HCT116 (cell line): ENCODE data around the gene BICDL2. TPM values are rescaled to one million over a fixed set of nuclear protein-coding genes. Genes with fewer than 3 reads are reported as not detected.
A peak's percentile ranks its signal among the peaks of the same experiment; 100 is the strongest.

Experiments used
- ATAC-seq: fragments of 200-7000 bp; cut with Tn5 transposase; 2 replicates; pipeline ENCODE4 v1.9.1; 2020; ENCODE audit warnings: mild to moderate bottlenecking, moderate library complexity
- BruUV-seq: library from RNA; stranded (reverse); fragments of 400-500 nt; replicated peaks from 2 replicates; lab custom pipeline; 2021; lab: Mats Ljungman, UMichigan
- CTCF ChIA-PET: fragments of 300-600 bp; sonication (Branson Sonifier 250); formaldehyde crosslinking; loops from one replicate; lab custom pipeline; 2021; ENCODE audit warnings: antibody characterized with exemption; lab: Charles Lee
- POLR2A ChIA-PET: fragments of 300-600, 350-600 bp; sonication (Branson Sonifier 250); formaldehyde crosslinking; loops from one replicate; lab custom pipeline; 2021; ENCODE audit warnings: antibody characterized with exemption; lab: Charles Lee
- RAD21 ChIA-PET, 2 experiments: fragments of 300-600 bp; sonication (Branson Sonifier 250); formaldehyde crosslinking; loops; one replicate each; lab custom pipeline; 2023; ENCODE audit warnings: low total read pairs in 2 of 2; ENCODE audit not compliant: uncharacterized antibody in 2 of 2, unreplicated experiment in 2 of 2, low non-redundant PET in 1 of 2; lab: Charles Lee
- DNase-seq: peaks from one replicate; pipeline ENCODE4 v3.0.0-alpha.2; 2010; ENCODE audit warnings: low read depth, low spot score
- H2AFZ ChIP-seq: fragments of 200-600 bp; shearing (Covaris generic), sonication (generic); 2 replicates; pipeline ENCODE4 v1.6.1; 2017; ENCODE audit warnings: low read depth, mixed run types, mixed read lengths, antibody characterized with exemption, low read length; ENCODE audit not compliant: poor library complexity, severe bottlenecking
- H3K27ac ChIP-seq: 2 replicates; pipeline ENCODE4 v1.5.1; 2012; ENCODE audit warnings: low read depth, low read length
- H3K27me3 ChIP-seq: fragments of 200-600 bp; sonication (generic); 2 replicates; pipeline ENCODE4 v1.6.1; 2016; ENCODE audit warnings: mixed run types, low read length, mixed read lengths; ENCODE audit not compliant: insufficient read depth
- H3K36me3 ChIP-seq, 2 experiments: fragments of 200-500 bp in 1 of 2; fragments of 200-600 bp in 1 of 2; sonication (Bioruptor generic) in 1 of 2; sonication (generic) in 1 of 2; 2 replicates each; pipeline versions ENCODE4 v1.5.1 to v1.6.1; 2014 to 2016; ENCODE audit warnings: low read length in 2 of 2, inconsistent platforms in 1 of 2, mixed read lengths in 1 of 2, mixed run types in 1 of 2; ENCODE audit not compliant: insufficient read depth in 2 of 2, control insufficient read depth in 1 of 2
- H3K4me1 ChIP-seq, 2 experiments: fragments of 200-600 bp in 1 of 2; sonication (generic) in 1 of 2; 2 replicates each; pipeline versions ENCODE4 v1.5.1 to v1.6.1; 2012 to 2017; ENCODE audit warnings: low read length in 2 of 2, inconsistent platforms in 1 of 2, mild to moderate bottlenecking in 1 of 2, mixed read lengths in 1 of 2, mixed run types in 1 of 2, moderate library complexity in 1 of 2; ENCODE audit not compliant: insufficient read depth in 2 of 2, control insufficient read depth in 1 of 2
- H3K4me2 ChIP-seq: fragments of 200-600 bp; sonication (generic); 2 replicates; pipeline ENCODE4 v1.6.1; 2017; ENCODE audit warnings: mixed run types, low read length, mixed read lengths
- H3K4me3 ChIP-seq, 2 experiments: fragments of 200-600 bp in 1 of 2; sonication (generic) in 1 of 2; replicated peaks in 1 of 2; 2 replicates each; pipeline ENCODE4 v1.5.1; 2011 to 2016; ENCODE audit warnings: low read length in 2 of 2, control low read depth in 1 of 2, low read depth in 1 of 2, mild to moderate bottlenecking in 1 of 2, mixed read lengths in 1 of 2, mixed run types in 1 of 2
- H3K79me2 ChIP-seq: fragments of 200-600 bp; sonication (generic); 2 replicates; pipeline ENCODE4 v1.6.1; 2017; ENCODE audit warnings: mild to moderate bottlenecking, mixed run types, low read length, moderate library complexity, mixed read lengths; ENCODE audit not compliant: insufficient read depth
- H3K9ac ChIP-seq: fragments of 200-600 bp; sonication (generic); 2 replicates; pipeline ENCODE4 v1.6.1; 2016; ENCODE audit warnings: low read length, mixed read lengths
- H3K9me2 ChIP-seq: fragments of 200-600 bp; sonication (generic), shearing (Covaris generic); 2 replicates; pipeline ENCODE4 v1.6.1; 2017; ENCODE audit warnings: mixed run types, mild to moderate bottlenecking, moderate library complexity; ENCODE audit not compliant: insufficient read depth
- H3K9me3 ChIP-seq, 2 experiments: fragments of 200-500 bp in 1 of 2; fragments of 200-600 bp in 1 of 2; sonication (Bioruptor generic) in 1 of 2; sonication (generic) in 1 of 2; 2 replicates each; pipeline ENCODE4 v1.6.1; 2014 to 2017; ENCODE audit warnings: low read length in 2 of 2, mixed read lengths in 2 of 2, inconsistent platforms in 1 of 2, low read depth in 1 of 2, mild to moderate bottlenecking in 1 of 2, mixed run types in 1 of 2, moderate library complexity in 1 of 2; ENCODE audit not compliant: control insufficient read depth in 1 of 2, insufficient read depth in 1 of 2
- H4K20me1 ChIP-seq: fragments of 200-600 bp; sonication (generic), shearing (Covaris generic); 2 replicates; pipeline ENCODE4 v1.6.1; 2017; ENCODE audit warnings: mixed run types, mild to moderate bottlenecking, moderate library complexity; ENCODE audit not compliant: insufficient read depth
- CBX3 ChIP-seq: IDR thresholded peaks from 2 replicates; pipeline ENCODE4 v1.6.1; 2012; ENCODE audit warnings: low read depth
- EGR1 ChIP-seq: IDR thresholded peaks from 2 replicates; pipeline ENCODE4 v1.6.1; 2012; ENCODE audit warnings: low read depth
- ELF1 ChIP-seq: IDR thresholded peaks from 2 replicates; pipeline ENCODE4 v1.6.1; 2012; ENCODE audit warnings: low read depth, borderline replicate concordance
- RAD21 ChIP-seq: IDR thresholded peaks from 2 replicates; pipeline ENCODE4 v1.6.1; 2012; ENCODE audit warnings: low read depth, mild to moderate bottlenecking
- TCF7L2 ChIP-seq: IDR thresholded peaks from 2 replicates; pipeline ENCODE4 v1.7.0; 2011; ENCODE audit warnings: borderline replicate concordance, inconsistent platforms; ENCODE audit not compliant: insufficient read depth, insufficient read length; ENCODE audit errors: extremely low read depth
- YY1 ChIP-seq: IDR thresholded peaks from 2 replicates; pipeline ENCODE4 v1.6.1; 2011; ENCODE audit warnings: low read length, low read depth, moderate library complexity, mild to moderate bottlenecking; ENCODE audit not compliant: insufficient replicate concordance; ENCODE audit errors: extremely low read depth
- ZFX ChIP-seq: fragments of 450-650 bp; IDR thresholded peaks from 2 replicates; pipeline ENCODE4 v1.6.1; 2017
- intact Hi-C: fragments of 100-400 bp; cut with micrococcal nuclease; formaldehyde crosslinking; loops from 2 replicates; pipeline ENCODE4 v1.10.0; 2022
- total RNA-seq: library from RNA; stranded (reverse); gene quantifications from one replicate; pipeline ENCODE4 v1.2.1, GENCODE V29; 2021; ENCODE audit not compliant: unreplicated experiment
- TF ChIP-seq, protein P1 (sequence below): IDR thresholded peaks from 2 replicates; pipeline ENCODE4 v1.6.1; 2011; ENCODE audit warnings: mild to moderate bottlenecking, low read length, moderate library complexity; ENCODE audit not compliant: insufficient replicate concordance; ENCODE audit errors: extremely low read depth

The BICDL2 gene
- total RNA-seq, 1 experiment from 2014 or later: 21.3 TPM

DNA sequence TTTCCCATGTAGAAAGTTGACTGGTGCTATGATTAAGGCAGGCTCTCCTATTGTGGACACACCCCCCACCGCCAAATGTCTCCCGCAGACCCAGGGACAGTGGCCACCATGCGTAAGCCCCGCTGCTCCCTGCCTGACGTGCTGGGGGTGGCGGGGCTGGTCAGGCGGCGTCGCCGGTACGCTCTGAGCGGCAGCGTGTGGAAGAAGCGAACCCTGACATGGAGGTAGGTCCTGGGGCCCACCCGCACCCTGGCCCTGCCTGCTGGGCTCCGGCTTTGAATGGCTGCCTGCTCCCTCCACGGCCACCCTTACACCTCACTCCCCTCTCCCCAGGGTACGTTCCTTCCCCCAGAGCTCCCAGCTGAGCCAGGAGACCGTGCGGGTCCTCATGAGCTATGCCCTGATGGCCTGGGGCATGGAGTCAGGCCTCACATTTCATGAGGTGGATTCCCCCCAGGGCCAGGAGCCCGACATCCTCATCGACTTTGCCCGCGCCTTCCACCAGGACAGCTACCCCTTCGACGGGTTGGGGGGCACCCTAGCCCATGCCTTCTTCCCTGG is 13.3 kb upstream of the BICDL2 start (continued):
- TF ChIP-seq ELF1 (no peak), YY1 (no peak), RAD21 (no peak), ZFX (no peak), EGR1 (no peak), CBX3 (no peak), TCF7L2 (no peak)
- TF ChIP-seq, protein P1, sequence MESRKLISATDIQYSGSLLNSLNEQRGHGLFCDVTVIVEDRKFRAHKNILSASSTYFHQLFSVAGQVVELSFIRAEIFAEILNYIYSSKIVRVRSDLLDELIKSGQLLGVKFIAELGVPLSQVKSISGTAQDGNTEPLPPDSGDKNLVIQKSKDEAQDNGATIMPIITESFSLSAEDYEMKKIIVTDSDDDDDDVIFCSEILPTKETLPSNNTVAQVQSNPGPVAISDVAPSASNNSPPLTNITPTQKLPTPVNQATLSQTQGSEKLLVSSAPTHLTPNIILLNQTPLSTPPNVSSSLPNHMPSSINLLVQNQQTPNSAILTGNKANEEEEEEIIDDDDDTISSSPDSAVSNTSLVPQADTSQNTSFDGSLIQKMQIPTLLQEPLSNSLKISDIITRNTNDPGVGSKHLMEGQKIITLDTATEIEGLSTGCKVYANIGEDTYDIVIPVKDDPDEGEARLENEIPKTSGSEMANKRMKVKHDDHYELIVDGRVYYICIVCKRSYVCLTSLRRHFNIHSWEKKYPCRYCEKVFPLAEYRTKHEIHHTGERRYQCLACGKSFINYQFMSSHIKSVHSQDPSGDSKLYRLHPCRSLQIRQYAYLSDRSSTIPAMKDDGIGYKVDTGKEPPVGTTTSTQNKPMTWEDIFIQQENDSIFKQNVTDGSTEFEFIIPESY: no peak
- TF ChIP-seq, all 23 proteins: peak for 0

DNA sequence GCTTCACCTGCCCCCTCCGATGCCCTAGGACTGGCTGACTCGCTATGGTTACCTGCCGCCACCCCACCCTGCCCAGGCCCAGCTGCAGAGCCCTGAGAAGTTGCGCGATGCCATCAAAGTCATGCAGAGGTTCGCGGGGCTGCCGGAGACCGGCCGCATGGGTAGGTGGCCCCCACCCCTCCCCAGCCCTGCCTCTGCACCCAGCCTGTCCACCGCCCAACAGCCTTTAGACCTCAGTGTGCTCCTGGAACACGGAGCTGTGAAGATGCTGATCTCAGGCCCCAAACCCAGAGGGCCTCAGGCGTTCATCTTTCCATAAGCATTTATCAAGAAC is 10.6 kb upstream of the BICDL2 start:
- POLR2A ChIA-PET: interaction anchor here (2.3 kb wide), 1 partner anchor 12 kb away, joined by 6 read pairs; no protein-coding TSS in a partner anchor
- ATAC-seq (no peak), DNase-seq (no peak)

More for the DNA sequence above, 10.6 kb upstream of the BICDL2 start:
- no peak overlapping the region for H3K9ac ChIP-seq
- no peaks in the 10 kb centered on the region for H4K20me1 ChIP-seq
- no peak for TF ChIP-seq EGR1
- H3K27me3 ChIP-seq: no peaks in the 10 kb centered on the region
- CTCF ChIA-PET: interaction anchor here (1.3 to 4.3 kb wide), 3 partner anchors 12 to 82 kb away, joined by 4 to 16 read pairs (median 5); no protein-coding TSS in a partner anchor
- H3K79me2 ChIP-seq: no peaks in the 10 kb centered on the region
- H3K4me3 ChIP-seq: 0 out of 4 replicates have a peak overlapping the region, but pooled peaks of 1 of the 2 experiments have one; percentile 79
- RAD21 ChIA-PET: no interaction called here
- no peaks in the 10 kb centered on the region for H3K36me3 ChIP-seq
- H3K4me2 ChIP-seq: peak overlapping the region; percentile 99; the same call in 1 of the 2 replicates
- H2AFZ ChIP-seq: no peak overlapping the region
- intact Hi-C loops: no loop called here
- H3K4me1 ChIP-seq: peaks cover 2 to 47% of the 10 kb centered on the region in 2 experiments; a peak in 3 of 4 replicates
- no TSS peak for BruUV-seq
- no peaks in the 10 kb centered on the region for H3K9me3 ChIP-seq
- no peak overlapping the region for H3K27ac ChIP-seq
- H3K9me2 ChIP-seq: no peaks in the 10 kb centered on the region
